Ishikawa (cell line): ENCODE measurements around the gene RNF150.

Experiments
- CEBPB ChIP-seq: IDR thresholded peaks from 2 replicates; pipeline ENCODE4 v1.6.1; 2012
- CREB1 ChIP-seq: IDR thresholded peaks from 2 replicates; pipeline ENCODE4 v1.6.1; 2012; ENCODE audit warnings: low read depth
- EGR1 ChIP-seq: IDR thresholded peaks from 2 replicates; pipeline ENCODE4 v1.6.1; 2012
- EP300 ChIP-seq: IDR thresholded peaks from 2 replicates; pipeline ENCODE4 v1.6.1; 2012; ENCODE audit warnings: borderline replicate concordance
- FOXM1 ChIP-seq: IDR thresholded peaks from 2 replicates; pipeline ENCODE4 v1.6.1; 2012; ENCODE audit warnings: low read depth, borderline replicate concordance
- MAX ChIP-seq: IDR thresholded peaks from 2 replicates; pipeline ENCODE4 v1.6.1; 2012
- NFIC ChIP-seq: IDR thresholded peaks from 2 replicates; pipeline ENCODE4 v1.6.1; 2012
- RAD21 ChIP-seq: IDR thresholded peaks from 2 replicates; pipeline ENCODE4 v1.6.1; 2012; ENCODE audit warnings: low read depth
- REST ChIP-seq: IDR thresholded peaks from 2 replicates; pipeline ENCODE4 v1.6.1; 2012; ENCODE audit warnings: low read depth, mild to moderate bottlenecking
- TAF1 ChIP-seq: IDR thresholded peaks from 2 replicates; pipeline ENCODE4 v1.6.1; 2012; ENCODE audit warnings: low read depth, mild to moderate bottlenecking
- TCF12 ChIP-seq: IDR thresholded peaks from 2 replicates; pipeline ENCODE4 v1.6.1; 2012; ENCODE audit warnings: low read depth
- TEAD4 ChIP-seq: IDR thresholded peaks from 2 replicates; pipeline ENCODE4 v1.6.1; 2012
- USF1 ChIP-seq: IDR thresholded peaks from 2 replicates; pipeline ENCODE4 v1.6.1; 2012
- YY1 ChIP-seq: IDR thresholded peaks from 2 replicates; pipeline ENCODE4 v1.6.1; 2012; ENCODE audit warnings: low read depth
- ZBTB7A ChIP-seq: IDR thresholded peaks from 2 replicates; pipeline ENCODE4 v1.6.1; 2012; ENCODE audit warnings: low read depth

The RNF150 gene

GRCh38 chr4:141003193-141003592 lies 130.1 kb downstream of the RNF150 start:
- TF ChIP-seq NFIC: no peak
- TF ChIP-seq ZBTB7A: no peak
- TF ChIP-seq EGR1: no peak
- no peak for TF ChIP-seq EP300
- no peak for TF ChIP-seq REST
- TF ChIP-seq TAF1: no peak
- no peak for TF ChIP-seq MAX
- no peak for TF ChIP-seq TEAD4
- TF ChIP-seq RAD21: no peak
- TF ChIP-seq YY1: no peak
- no peak for TF ChIP-seq CEBPB
- no peak for TF ChIP-seq USF1
- no peak for TF ChIP-seq TCF12
- no peak for TF ChIP-seq CREB1
- no peak for TF ChIP-seq FOXM1

GRCh38 chr4:141002323-141002805 lies 130.9 kb downstream of the RNF150 start:
- TF ChIP-seq EGR1 (no peak), RAD21 (no peak), NFIC (no peak), MAX (no peak), TEAD4 (no peak), TCF12 (no peak), CEBPB (no peak), REST (no peak), CREB1 (no peak)

GRCh38 chr4:140996766-140997165 lies 136.5 kb downstream of the RNF150 start:
- no peak for TF ChIP-seq EGR1
- peak; percentile 50; the same call in 1 of the 2 replicates for TF ChIP-seq TEAD4
- no peak for TF ChIP-seq CREB1
- no peak for TF ChIP-seq REST
- peak; percentile 69 for TF ChIP-seq MAX
- no peak for TF ChIP-seq YY1
- no peak for TF ChIP-seq FOXM1
- no peak for TF ChIP-seq NFIC

- TF ChIP-seq CREB1: no peak
- no peak for TF ChIP-seq YY1
- no peak for TF ChIP-seq EGR1
- no peak for TF ChIP-seq RAD21
- no peak for TF ChIP-seq EP300
Observed at GRCh38 chr4:140995058-140995457, 138.2 kb downstream of the RNF150 start.

- TF ChIP-seq REST (no peak), RAD21 (no peak), CEBPB (no peak), ZBTB7A (no peak), EP300 (no peak), YY1 (no peak), EGR1 (no peak), MAX (no peak), FOXM1 (no peak), NFIC (no peak), TCF12 (no peak), TAF1 (no peak)
Observed at GRCh38 chr4:140994015-140994414, 139.3 kb downstream of the RNF150 start.
